ENCODE measurements around the gene POP5. TPM values are rescaled to one million over a fixed set of nuclear protein-coding genes. Genes with fewer than 3 reads are reported as not detected.
A peak's percentile ranks its signal among the peaks of the same experiment; 100 is the strongest.

Gene POP5
- total RNA-seq, 1 donor from 2014 or later = 26.3 TPM

- Histone ChIP-seq H3K27me3 (ENCODE audit: control insufficient read depth, insufficient read depth, low read length) (peaks cover 2% of the 10 kb centered on the region), H3K36me3 (ENCODE audit: control insufficient read depth, insufficient read depth, low read length) (no peaks in the 10 kb centered on the region), H3K4me3 (ENCODE audit: low read depth, low read length) (no peak overlapping the region)
- TF ChIP-seq, protein P1, sequence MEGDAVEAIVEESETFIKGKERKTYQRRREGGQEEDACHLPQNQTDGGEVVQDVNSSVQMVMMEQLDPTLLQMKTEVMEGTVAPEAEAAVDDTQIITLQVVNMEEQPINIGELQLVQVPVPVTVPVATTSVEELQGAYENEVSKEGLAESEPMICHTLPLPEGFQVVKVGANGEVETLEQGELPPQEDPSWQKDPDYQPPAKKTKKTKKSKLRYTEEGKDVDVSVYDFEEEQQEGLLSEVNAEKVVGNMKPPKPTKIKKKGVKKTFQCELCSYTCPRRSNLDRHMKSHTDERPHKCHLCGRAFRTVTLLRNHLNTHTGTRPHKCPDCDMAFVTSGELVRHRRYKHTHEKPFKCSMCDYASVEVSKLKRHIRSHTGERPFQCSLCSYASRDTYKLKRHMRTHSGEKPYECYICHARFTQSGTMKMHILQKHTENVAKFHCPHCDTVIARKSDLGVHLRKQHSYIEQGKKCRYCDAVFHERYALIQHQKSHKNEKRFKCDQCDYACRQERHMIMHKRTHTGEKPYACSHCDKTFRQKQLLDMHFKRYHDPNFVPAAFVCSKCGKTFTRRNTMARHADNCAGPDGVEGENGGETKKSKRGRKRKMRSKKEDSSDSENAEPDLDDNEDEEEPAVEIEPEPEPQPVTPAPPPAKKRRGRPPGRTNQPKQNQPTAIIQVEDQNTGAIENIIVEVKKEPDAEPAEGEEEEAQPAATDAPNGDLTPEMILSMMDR (IDR thresholded peaks at IDR 0.05; ENCODE audit: insufficient read depth, low read length, severe bottlenecking) = no peak
- FAIRE-seq (no peak), DNase-seq (ENCODE audit: low read depth) (no peak)
These were observed 18.7 kb upstream of the POP5 start for GRCh38 chr12:120599672-120600552.

GRCh38 chr12:120598674-120599463 lies 17.7 kb upstream of the POP5 start:
- DNase-seq (ENCODE audit: low read depth) (peak; percentile 64), FAIRE-seq (no peak)
- TF ChIP-seq, protein P1 (IDR thresholded peaks at IDR 0.05; ENCODE audit: insufficient read depth, low read length, severe bottlenecking) = no peak
- Histone ChIP-seq H3K27me3 (ENCODE audit: control insufficient read depth, insufficient read depth, low read length) (peaks cover 2% of the 10 kb centered on the region), H3K36me3 (ENCODE audit: control insufficient read depth, insufficient read depth, low read length) (no peaks in the 10 kb centered on the region), H3K4me3 (ENCODE audit: low read depth, low read length) (no peak overlapping the region)

DNA sequence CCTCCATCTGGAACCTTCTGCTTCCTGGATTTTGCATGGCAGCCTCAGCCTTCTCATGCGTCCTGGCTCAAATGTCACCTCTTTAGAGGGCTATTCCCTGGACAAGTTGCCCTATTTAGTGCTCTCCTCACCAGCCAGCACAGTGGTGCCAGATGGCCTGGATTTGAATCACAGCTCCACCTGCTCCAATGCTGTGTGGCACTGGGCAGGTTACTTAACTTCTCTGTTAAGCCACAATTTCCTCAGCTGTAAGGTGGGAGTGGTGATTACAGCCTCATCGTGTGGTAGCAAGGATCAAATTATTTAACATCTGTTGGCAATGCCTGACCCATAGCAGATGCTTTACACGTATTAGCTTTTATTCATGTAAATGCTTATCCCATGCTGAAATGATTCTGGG lies 16.7 kb upstream of the POP5 start:
- no peak for DNase-seq (ENCODE audit: low read depth)
- H3K27me3 ChIP-seq (ENCODE audit: control insufficient read depth, insufficient read depth, low read length) = peaks cover 2% of the 10 kb centered on the region
- TF ChIP-seq, protein P1 (IDR thresholded peaks at IDR 0.05; ENCODE audit: insufficient read depth, low read length, severe bottlenecking) = no peak
- no peak overlapping the region for H3K4me3 ChIP-seq (ENCODE audit: low read depth, low read length)
- no peak for FAIRE-seq
- no peaks in the 10 kb centered on the region for H3K36me3 ChIP-seq (ENCODE audit: control insufficient read depth, insufficient read depth, low read length)

DNA sequence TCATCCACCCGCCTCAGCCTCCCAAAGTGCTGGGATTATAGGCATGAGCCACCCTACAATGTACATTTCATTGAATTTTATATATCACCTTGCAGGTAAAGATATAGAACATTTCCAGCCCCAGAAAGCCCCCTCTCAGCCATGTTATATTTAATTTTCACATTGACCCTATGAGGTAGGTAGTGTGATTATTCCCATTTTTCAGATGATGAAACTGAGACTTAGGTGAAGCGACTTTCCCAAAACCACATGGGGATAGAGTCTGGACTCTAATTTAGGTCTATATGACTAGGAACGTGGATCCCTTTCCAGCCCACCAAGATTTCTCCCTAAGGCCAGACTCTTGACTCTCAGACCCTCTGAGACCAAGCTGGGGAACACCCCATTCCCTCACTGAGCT lies 15.7 kb upstream of the POP5 start:
- DNase-seq (ENCODE audit: low read depth) = no peak
- FAIRE-seq = no peak
- no peak overlapping the region for H3K4me3 ChIP-seq (ENCODE audit: low read depth, low read length)
- TF ChIP-seq, protein P1 (IDR thresholded peaks at IDR 0.05; ENCODE audit: insufficient read depth, low read length, severe bottlenecking) = no peak
- H3K27me3 ChIP-seq (ENCODE audit: control insufficient read depth, insufficient read depth, low read length) = peaks cover 2% of the 10 kb centered on the region
- no peaks in the 10 kb centered on the region for H3K36me3 ChIP-seq (ENCODE audit: control insufficient read depth, insufficient read depth, low read length)

GRCh38 chr12:120592121-120593049 lies 11.2 kb upstream of the POP5 start:
- Histone ChIP-seq H3K27me3 (ENCODE audit: control insufficient read depth, insufficient read depth, low read length) (peaks cover under 1% of the 10 kb centered on the region), H3K4me3 (ENCODE audit: low read depth, low read length) (no peak overlapping the region), H3K36me3 (ENCODE audit: control insufficient read depth, insufficient read depth, low read length) (no peaks in the 10 kb centered on the region)
- TF ChIP-seq, protein P1 (IDR thresholded peaks at IDR 0.05; ENCODE audit: insufficient read depth, low read length, severe bottlenecking) = no peak
- FAIRE-seq = no peak
- no peak for DNase-seq (ENCODE audit: low read depth)

All from bronchial epithelial cell (primary cell).